Transverse colon (tissue), 4 donors: ENCODE results near the gene KCNJ2.

ENCODE experiments used
- CTCF ChIP-seq, 5 experiments: fragments of 200-600 bp in 3 of 5; fragments of 450-650 bp in 2 of 5; sonication (generic) in 3 of 5; IDR thresholded peaks; 1 replicate in 2 of 5; 2 replicates in 3 of 5; pipeline ENCODE4 v1.5.1; 2016 to 2017; ENCODE audit warnings: antibody characterized with exemption in 5 of 5, inconsistent platforms in 3 of 5, mild to moderate bottlenecking in 2 of 5, moderate library complexity in 1 of 5
- EP300 ChIP-seq: sonication (generic); formaldehyde crosslinking; IDR thresholded peaks from one replicate; pipeline ENCODE4 v1.6.1; 2017; ENCODE audit warnings: antibody characterized with exemption, low read depth
- POLR2A ChIP-seq: fragments of 450-650 bp; IDR thresholded peaks from one replicate; pipeline ENCODE4 v1.6.1; 2016; ENCODE audit warnings: antibody characterized with exemption, mild to moderate bottlenecking, moderate library complexity
- POLR2AphosphoS5 ChIP-seq, 3 donors: sonication (generic); formaldehyde crosslinking; IDR thresholded peaks; one replicate each; pipeline ENCODE4 v1.6.1; 2016; ENCODE audit warnings: antibody characterized with exemption in 3 of 3

- TF ChIP-seq CTCF (IDR thresholded peaks at IDR 0.05) (no peak), POLR2A (no peak), POLR2AphosphoS5 (IDR thresholded peaks at IDR 0.05) (no peak), EP300 (no peak)
Measured at GRCh38 chr17:70184770-70185169, 15.4 kb downstream of the KCNJ2 start.
